K562 (cell line): ENCODE results near the gene PPHLN1. TPM values are rescaled to one million over a fixed set of nuclear protein-coding genes. Genes with fewer than 3 reads are reported as not detected.

ENCODE experiments used
- BRD9 ChIP-seq: fragments of 450-650 bp; IDR thresholded peaks from 2 replicates; pipeline ENCODE4 v1.6.1; 2018; ENCODE audit warnings: low read depth; ENCODE audit not compliant: partially characterized antibody
- CHCHD3 ChIP-seq: fragments of 250-450 bp; sonication (Bioruptor Pico); IDR thresholded peaks from 2 replicates; pipeline ENCODE4 v2.1.2; 2022; ENCODE audit warnings: mild to moderate bottlenecking
- CTBP1 ChIP-seq: fragments of 450-650 bp; IDR thresholded peaks from 2 replicates; pipeline ENCODE4 v1.6.1; 2016; ENCODE audit warnings: borderline replicate concordance
- GTF2E2 ChIP-seq: fragments of 200-800 bp; sonication (Bioruptor generic); IDR thresholded peaks from 2 replicates; pipeline ENCODE4 v1.6.1; 2016; ENCODE audit warnings: missing genetic modification characterization, missing compliant biosample characterization
- ILF3 ChIP-seq: fragments of 450-650 bp; IDR thresholded peaks from 2 replicates; pipeline ENCODE4 v1.6.1; 2018; ENCODE audit warnings: antibody characterized with exemption, mild to moderate bottlenecking, moderate library complexity, borderline replicate concordance
- JUN ChIP-seq, 2 experiments: sonication (generic) in 1 of 2; formaldehyde crosslinking in 1 of 2; IDR thresholded peaks; 2 replicates each; pipeline versions ENCODE4 v1.6.1 to v1.8.0; 2012 to 2022; ENCODE audit warnings: borderline replicate concordance in 2 of 2, mild to moderate bottlenecking in 2 of 2, improper control_type of control experiment in 1 of 2, low read depth in 1 of 2, low read length in 1 of 2, missing genetic modification reagents in 1 of 2
- LEF1 ChIP-seq: fragments of 450-650 bp; IDR thresholded peaks from 2 replicates; pipeline ENCODE4 v1.6.1; 2016; ENCODE audit warnings: mild to moderate bottlenecking
- NBN ChIP-seq: fragments of 450-650 bp; IDR thresholded peaks from 2 replicates; pipeline ENCODE4 v1.6.1; 2016; ENCODE audit warnings: low read depth, mild to moderate bottlenecking
- PHF8 ChIP-seq: fragments of 200-600 bp; sonication (generic); IDR thresholded peaks from 2 replicates; pipeline ENCODE4 v1.6.1; 2012; ENCODE audit warnings: mixed run types, mild to moderate bottlenecking, inconsistent platforms, low read length, moderate library complexity, borderline replicate concordance
- POLR3A ChIP-seq: IDR thresholded peaks from 2 replicates; pipeline ENCODE4 v1.6.1; 2011; ENCODE audit warnings: borderline replicate concordance, mild to moderate bottlenecking, moderate library complexity; ENCODE audit not compliant: insufficient read length, insufficient read depth; ENCODE audit errors: extremely low read depth
- ZBTB7A ChIP-seq: IDR thresholded peaks from 2 replicates; pipeline ENCODE4 v1.6.1; 2011; ENCODE audit warnings: low read depth, mild to moderate bottlenecking, low read length, moderate library complexity, borderline replicate concordance; ENCODE audit not compliant: control insufficient read depth
- ZNF133 ChIP-seq: fragments of 250-450 bp; sonication (Bioruptor Pico); IDR thresholded peaks from 2 replicates; pipeline ENCODE4 v1.4.0; 2020; ENCODE audit warnings: mild to moderate bottlenecking
- ZNF146 ChIP-seq: IDR thresholded peaks from one replicate; pipeline ENCODE4 v1.6.1; 2018; ENCODE audit warnings: missing compliant biosample characterization; ENCODE audit not compliant: unreplicated experiment
- ZNF263 ChIP-seq: sonication (generic); formaldehyde crosslinking; IDR thresholded peaks from 2 replicates; pipeline ENCODE4 v1.8.0; 2022; ENCODE audit warnings: mild to moderate bottlenecking, missing genetic modification reagents, borderline replicate concordance
- ZNF445 ChIP-seq: fragments of 250-450 bp; sonication (Bioruptor Pico); IDR thresholded peaks from 2 replicates; pipeline ENCODE4 v1.4.0; 2020; ENCODE audit warnings: low read depth, mild to moderate bottlenecking, moderate library complexity
- ZNF583 ChIP-seq: fragments of 250-450 bp; sonication (Bioruptor Pico); IDR thresholded peaks from 2 replicates; pipeline ENCODE4 v1.4.0; 2020
- polyA plus RNA-seq, 8 experiments: library from polyadenylated mRNA; depleted of rRNA in 4 of 8; stranded (reverse) in 5 of 8; unstranded in 3 of 8; fragments of >200 nt; fragmentation: Nextera tagmentation in 2 of 8; fragmentation: Illumina TruSeq in 1 of 8; extraction: Ambion mirVana in 2 of 8; extraction: Trizol in 1 of 8; gene quantifications; 2 replicates each; pipeline versions ENCODE4 v1.2.1 to v1.2.3, GENCODE V29; 2011 to 2014; ENCODE audit warnings: inconsistent platforms in 1 of 8, missing spikeins in 1 of 8
- total RNA-seq, 7 experiments: library from RNA; depleted of rRNA in 6 of 7; stranded (reverse); fragments of >200 nt in 6 of 7; fragmentation: Illumina TruSeq in 2 of 7; extraction: Trizol in 2 of 7; gene quantifications; 2 replicates each; pipeline versions ENCODE4 v1.2.1 to v1.2.3, GENCODE V29; 2011 to 2021; ENCODE audit warnings: low replicate concordance in 1 of 7
- TF ChIP-seq, protein P1 (sequence below): fragments of 450-650 bp; IDR thresholded peaks from 2 replicates; pipeline ENCODE4 v1.6.1; 2014; ENCODE audit warnings: low read depth, mild to moderate bottlenecking, moderate library complexity, borderline replicate concordance
- TF ChIP-seq, protein P2 (sequence below): sonication (generic); formaldehyde crosslinking; IDR thresholded peaks from 2 replicates; pipeline ENCODE4 v1.8.0; 2023; ENCODE audit warnings: mild to moderate bottlenecking, missing genetic modification reagents
- TF ChIP-seq, protein P3 (sequence below): sonication (generic); IDR thresholded peaks from 2 replicates; pipeline ENCODE4 v1.6.1; 2016

PPHLN1 gene
- total and polyA plus RNA-seq, 9 of the 15 experiments (the other 6 are each of a cell fraction or from before 2014, with no cell fraction given): 66.3 to 112 (median 93.6) TPM

DNA sequence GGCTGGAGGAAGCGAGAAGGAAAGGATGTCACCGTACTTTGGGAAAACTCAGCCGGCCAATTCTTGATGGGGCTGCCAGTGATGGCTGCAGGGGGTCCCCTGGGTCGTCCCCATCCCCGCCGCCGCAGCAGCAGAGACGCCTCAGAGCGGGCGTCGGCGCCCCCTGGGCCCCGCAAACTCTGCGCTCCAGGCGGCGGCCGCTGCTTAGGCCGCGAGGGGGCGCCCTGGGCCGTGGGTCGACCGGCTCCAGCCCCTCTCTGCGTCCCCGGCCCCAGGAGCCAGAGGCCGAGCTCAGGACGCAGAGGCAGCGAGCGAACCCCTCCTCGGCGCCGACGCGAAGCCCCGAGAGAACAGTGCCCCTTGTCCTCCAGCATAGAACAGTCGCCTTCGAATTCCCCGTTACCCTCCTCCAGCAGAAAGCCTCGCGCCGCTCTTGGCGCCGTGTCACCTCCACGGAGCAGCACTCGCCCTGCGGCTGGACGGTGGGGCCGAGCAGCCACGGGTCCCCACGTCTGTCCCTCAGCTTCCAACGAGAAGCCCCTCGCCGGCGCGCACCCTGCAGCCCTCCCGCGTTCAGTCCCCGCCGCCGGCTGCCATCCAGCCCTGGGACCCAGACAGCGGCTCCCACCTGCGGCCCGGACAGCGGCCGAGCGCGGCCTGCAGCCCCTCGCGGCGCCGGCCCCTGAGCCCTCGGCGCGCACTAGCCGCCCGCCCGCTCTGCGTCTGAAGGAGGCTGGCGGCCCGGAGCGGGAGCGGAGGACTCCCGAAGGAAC, 157.0 kb downstream of the PPHLN1 start (continued):
- TF ChIP-seq, protein P1, sequence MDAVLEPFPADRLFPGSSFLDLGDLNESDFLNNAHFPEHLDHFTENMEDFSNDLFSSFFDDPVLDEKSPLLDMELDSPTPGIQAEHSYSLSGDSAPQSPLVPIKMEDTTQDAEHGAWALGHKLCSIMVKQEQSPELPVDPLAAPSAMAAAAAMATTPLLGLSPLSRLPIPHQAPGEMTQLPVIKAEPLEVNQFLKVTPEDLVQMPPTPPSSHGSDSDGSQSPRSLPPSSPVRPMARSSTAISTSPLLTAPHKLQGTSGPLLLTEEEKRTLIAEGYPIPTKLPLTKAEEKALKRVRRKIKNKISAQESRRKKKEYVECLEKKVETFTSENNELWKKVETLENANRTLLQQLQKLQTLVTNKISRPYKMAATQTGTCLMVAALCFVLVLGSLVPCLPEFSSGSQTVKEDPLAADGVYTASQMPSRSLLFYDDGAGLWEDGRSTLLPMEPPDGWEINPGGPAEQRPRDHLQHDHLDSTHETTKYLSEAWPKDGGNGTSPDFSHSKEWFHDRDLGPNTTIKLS: 0 out of 2 replicates have a peak, but pooled peaks have one; percentile 16
- TF ChIP-seq ZNF146 (CRISPR knock-in tag): no peak
- TF ChIP-seq POLR3A: no peak
- peak; percentile 61; the same call in 1 of the 2 replicates for TF ChIP-seq CTBP1
- TF ChIP-seq PHF8: peak; percentile 44; the same call in 1 of the 2 replicates
- TF ChIP-seq ZNF133: no peak
- TF ChIP-seq, protein P2, sequence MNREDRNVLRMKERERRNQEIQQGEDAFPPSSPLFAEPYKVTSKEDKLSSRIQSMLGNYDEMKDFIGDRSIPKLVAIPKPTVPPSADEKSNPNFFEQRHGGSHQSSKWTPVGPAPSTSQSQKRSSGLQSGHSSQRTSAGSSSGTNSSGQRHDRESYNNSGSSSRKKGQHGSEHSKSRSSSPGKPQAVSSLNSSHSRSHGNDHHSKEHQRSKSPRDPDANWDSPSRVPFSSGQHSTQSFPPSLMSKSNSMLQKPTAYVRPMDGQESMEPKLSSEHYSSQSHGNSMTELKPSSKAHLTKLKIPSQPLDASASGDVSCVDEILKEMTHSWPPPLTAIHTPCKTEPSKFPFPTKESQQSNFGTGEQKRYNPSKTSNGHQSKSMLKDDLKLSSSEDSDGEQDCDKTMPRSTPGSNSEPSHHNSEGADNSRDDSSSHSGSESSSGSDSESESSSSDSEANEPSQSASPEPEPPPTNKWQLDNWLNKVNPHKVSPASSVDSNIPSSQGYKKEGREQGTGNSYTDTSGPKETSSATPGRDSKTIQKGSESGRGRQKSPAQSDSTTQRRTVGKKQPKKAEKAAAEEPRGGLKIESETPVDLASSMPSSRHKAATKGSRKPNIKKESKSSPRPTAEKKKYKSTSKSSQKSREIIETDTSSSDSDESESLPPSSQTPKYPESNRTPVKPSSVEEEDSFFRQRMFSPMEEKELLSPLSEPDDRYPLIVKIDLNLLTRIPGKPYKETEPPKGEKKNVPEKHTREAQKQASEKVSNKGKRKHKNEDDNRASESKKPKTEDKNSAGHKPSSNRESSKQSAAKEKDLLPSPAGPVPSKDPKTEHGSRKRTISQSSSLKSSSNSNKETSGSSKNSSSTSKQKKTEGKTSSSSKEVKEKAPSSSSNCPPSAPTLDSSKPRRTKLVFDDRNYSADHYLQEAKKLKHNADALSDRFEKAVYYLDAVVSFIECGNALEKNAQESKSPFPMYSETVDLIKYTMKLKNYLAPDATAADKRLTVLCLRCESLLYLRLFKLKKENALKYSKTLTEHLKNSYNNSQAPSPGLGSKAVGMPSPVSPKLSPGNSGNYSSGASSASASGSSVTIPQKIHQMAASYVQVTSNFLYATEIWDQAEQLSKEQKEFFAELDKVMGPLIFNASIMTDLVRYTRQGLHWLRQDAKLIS (CRISPR knock-in tag): no peak
- no peak for TF ChIP-seq GTF2E2 (tag)
- no peak for TF ChIP-seq NBN
- TF ChIP-seq ZNF445 (CRISPR knock-in tag): no peak
- TF ChIP-seq ILF3: no peak
- TF ChIP-seq CHCHD3 (CRISPR knock-in tag): no peak
- TF ChIP-seq LEF1: no peak
- TF ChIP-seq ZNF583 (CRISPR knock-in tag): no peak
- no peak for TF ChIP-seq BRD9
- TF ChIP-seq, protein P3, sequence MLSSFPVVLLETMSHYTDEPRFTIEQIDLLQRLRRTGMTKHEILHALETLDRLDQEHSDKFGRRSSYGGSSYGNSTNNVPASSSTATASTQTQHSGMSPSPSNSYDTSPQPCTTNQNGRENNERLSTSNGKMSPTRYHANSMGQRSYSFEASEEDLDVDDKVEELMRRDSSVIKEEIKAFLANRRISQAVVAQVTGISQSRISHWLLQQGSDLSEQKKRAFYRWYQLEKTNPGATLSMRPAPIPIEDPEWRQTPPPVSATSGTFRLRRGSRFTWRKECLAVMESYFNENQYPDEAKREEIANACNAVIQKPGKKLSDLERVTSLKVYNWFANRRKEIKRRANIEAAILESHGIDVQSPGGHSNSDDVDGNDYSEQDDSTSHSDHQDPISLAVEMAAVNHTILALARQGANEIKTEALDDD: no peak
- TF ChIP-seq ZNF263 (CRISPR knock-in tag): 0 out of 2 replicates have a peak, but pooled peaks have one; percentile 29
- TF ChIP-seq JUN (IDR thresholded peaks at IDR 0.05; ENCODE audit: borderline replicate concordance, low read depth, low read length): no peak
- no peak; the same call in 1 of the 2 replicates for TF ChIP-seq JUN (CRISPR knock-in tag; IDR thresholded peaks at IDR 0.05; ENCODE audit: borderline replicate concordance)
- peak; percentile 96 for TF ChIP-seq ZBTB7A
